Mammary epithelial cell (primary cell): ENCODE data around the gene FPR2.

Source experiments
- EZH2 ChIP-seq: IDR thresholded peaks from 2 replicates; pipeline ENCODE4 v1.6.1; 2012; ENCODE audit warnings: low read length, inconsistent platforms, borderline replicate concordance
- TF ChIP-seq, protein P1 (sequence below), 2 donors: IDR thresholded peaks in 1 of 2; conservative IDR thresholded peaks in 1 of 2; 2 replicates each; pipeline ENCODE4 v1.5.1; 2011 to 2012; ENCODE audit warnings: inconsistent platforms in 2 of 2, low read length in 2 of 2, mild to moderate bottlenecking in 2 of 2, control low read depth in 1 of 2, low read depth in 1 of 2; ENCODE audit not compliant: insufficient read depth in 1 of 2; ENCODE audit errors: extremely low read depth in 1 of 2

DNA sequence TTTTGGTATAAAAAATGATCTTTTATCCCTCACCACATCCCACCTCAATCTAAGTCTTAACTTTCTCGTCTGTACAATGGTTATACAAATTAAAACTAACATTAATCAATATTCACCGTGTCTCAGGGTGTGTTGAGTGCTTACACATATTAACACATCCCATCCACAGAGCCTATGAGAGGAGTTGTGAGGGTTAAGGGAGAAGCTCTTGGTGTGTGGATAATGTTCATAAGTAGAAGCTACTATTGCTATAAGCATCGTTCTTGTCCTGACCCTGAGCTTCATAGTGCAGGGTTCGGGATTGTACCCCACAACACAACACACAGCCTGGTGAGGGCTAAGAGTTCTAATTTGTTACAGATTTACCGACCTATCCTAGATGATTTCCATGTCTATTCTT lies 36.5 kb downstream of the FPR2 start:
- TF ChIP-seq, protein P1, sequence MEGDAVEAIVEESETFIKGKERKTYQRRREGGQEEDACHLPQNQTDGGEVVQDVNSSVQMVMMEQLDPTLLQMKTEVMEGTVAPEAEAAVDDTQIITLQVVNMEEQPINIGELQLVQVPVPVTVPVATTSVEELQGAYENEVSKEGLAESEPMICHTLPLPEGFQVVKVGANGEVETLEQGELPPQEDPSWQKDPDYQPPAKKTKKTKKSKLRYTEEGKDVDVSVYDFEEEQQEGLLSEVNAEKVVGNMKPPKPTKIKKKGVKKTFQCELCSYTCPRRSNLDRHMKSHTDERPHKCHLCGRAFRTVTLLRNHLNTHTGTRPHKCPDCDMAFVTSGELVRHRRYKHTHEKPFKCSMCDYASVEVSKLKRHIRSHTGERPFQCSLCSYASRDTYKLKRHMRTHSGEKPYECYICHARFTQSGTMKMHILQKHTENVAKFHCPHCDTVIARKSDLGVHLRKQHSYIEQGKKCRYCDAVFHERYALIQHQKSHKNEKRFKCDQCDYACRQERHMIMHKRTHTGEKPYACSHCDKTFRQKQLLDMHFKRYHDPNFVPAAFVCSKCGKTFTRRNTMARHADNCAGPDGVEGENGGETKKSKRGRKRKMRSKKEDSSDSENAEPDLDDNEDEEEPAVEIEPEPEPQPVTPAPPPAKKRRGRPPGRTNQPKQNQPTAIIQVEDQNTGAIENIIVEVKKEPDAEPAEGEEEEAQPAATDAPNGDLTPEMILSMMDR (conservative IDR thresholded peaks at IDR 0.05 in 1 of 2, IDR thresholded peaks at IDR 0.05 in 1 of 2; ENCODE audit: extremely low read depth in 1 of 2, insufficient read depth in 1 of 2, low read depth in 1 of 2, low read length in 2 of 2), result no peak
- TF ChIP-seq EZH2, result no peak
